ENCODE results near the gene IL36A. TPM values are rescaled to one million over a fixed set of nuclear protein-coding genes. Genes with fewer than 3 reads are reported as not detected.

IL36A gene, protein sequence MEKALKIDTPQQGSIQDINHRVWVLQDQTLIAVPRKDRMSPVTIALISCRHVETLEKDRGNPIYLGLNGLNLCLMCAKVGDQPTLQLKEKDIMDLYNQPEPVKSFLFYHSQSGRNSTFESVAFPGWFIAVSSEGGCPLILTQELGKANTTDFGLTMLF
- not detected in 2 replicates for total RNA-seq

DNA sequence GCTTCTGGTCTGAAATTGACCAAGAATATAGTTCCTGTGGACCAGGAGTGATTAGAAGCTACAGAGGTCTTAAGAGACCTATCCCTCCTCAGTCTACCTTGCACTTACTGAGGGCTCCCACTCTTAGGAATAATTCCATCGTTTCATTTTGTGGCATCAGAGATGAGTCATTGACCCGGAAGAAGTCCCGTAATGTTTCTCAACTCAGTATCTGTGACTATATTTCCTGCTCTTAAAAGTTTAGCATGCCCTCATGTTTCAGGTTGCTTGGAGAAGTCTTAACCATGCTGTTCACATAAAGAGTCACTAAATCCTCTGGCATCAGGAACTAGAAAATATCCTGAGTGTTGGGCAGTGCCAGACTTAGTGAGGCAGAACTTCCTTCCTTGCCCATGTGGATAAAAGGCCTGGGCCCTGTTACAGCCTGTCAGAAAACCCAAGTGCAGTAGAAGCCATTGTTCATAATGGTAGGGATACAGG lies at the start of gene IL36A:
Gene IL36A, plus strand, starts transcription at position 430 of the 480 bp plus-strand sequence. CDS start 413 bp downstream, outside the sequence.

DNA sequence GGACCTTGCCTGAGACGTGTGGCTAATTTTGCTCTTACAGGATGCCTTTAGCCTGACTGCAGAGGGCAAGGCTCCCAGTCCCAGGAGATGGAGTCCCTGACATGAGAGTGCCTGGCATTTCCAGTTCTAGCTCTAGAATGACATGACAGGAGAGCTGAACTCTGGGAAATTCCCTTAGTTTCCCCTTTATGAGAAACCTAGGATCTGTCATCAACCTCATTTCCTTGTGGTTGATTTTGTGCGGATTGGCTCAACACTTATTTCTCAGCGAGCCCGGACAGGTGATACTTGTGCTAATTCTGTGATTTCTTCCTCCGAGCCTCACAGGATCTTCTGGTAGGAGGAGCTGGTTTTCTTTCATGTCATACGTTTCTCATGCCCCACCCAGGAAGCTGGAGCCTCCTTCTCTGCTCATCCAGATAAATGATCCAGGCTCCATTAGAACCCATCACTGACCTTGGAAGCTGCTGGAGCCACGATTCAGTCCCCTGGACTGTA lies 27.7 kb upstream of the IL36A start, which contains the start of gene IL36G:
Gene IL36G, plus strand, starts transcription at position 448 of the 498 bp plus-strand sequence. CDS start 633 bp downstream, outside the sequence.

DNA sequence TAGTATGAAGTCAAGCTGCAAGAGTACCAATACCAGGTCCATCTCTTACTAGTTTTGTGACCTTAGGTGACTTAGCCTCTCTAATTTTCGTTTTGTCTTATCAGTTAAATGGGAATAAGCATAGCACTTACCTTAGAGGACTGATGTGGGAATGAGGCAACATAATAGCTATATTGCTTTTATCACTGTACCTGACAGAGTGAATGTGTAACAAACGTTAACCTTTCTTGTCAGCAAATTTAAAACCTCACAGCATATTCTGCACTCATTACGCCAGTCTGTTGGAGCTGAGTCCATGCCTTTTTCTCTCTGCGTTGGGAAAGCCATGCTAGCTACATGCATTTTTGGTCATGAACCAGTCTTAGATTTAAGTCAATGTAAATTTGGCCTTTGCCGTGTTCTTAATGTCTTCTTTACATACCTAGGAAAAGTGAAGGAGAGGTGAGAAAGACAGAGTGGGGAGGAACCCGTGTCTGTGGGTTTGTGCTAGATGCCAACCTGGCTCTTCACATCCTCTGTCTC lies 47.2 kb downstream of the IL36A start, which contains the start of gene IL36B:
Gene IL36B, minus strand, starts transcription at position 472 of the 522 bp plus-strand sequence.

Other genes starting within 250 kb of the IL36A start
- 3.9 and 15.8 TPM in 2 replicates for gene CKAP2L, start 240.8 kb upstream of the IL36A start, total RNA-seq
- gene IL1A, start 221.0 kb upstream of the IL36A start, total RNA-seq = 0.12 and 0.22 TPM in 2 replicates
- 0.77 and 1.7 TPM in 2 replicates for gene IL1B, start 168.7 kb upstream of the IL36A start, total RNA-seq
- 0.22 TPM in 1 of 2 replicates, not detected in the other for gene IL37, start 94.3 kb upstream of the IL36A start, total RNA-seq
- not detected in 2 replicates for gene IL36G, start 27.5 kb upstream of the IL36A start, total RNA-seq
- not detected in 2 replicates for gene IL36B, start 47.4 kb downstream of the IL36A start, total RNA-seq
- gene IL36RN, start 53.7 kb downstream of the IL36A start, total RNA-seq = under 0.01 TPM in 1 of 2 replicates, not detected in the other
- not detected in 2 replicates for gene IL1F10, start 62.5 kb downstream of the IL36A start, total RNA-seq
- not detected in 2 replicates for gene IL1RN, start 122.1 kb downstream of the IL36A start, total RNA-seq
- gene PSD4, start 168.5 kb downstream of the IL36A start, total RNA-seq = 5.1 and 10.0 TPM in 2 replicates